Hematopoietic multipotent progenitor cell treated with erythropoietin and hydrocortisone succinate and interleukin-3 and kit ligand, for 8 days (in vitro differentiated cells): ENCODE measurements around the gene LIG1.

Experiments
- DNase-seq: peaks from one replicate; pipeline ENCODE4 v3.0.0-alpha.2; 2015

LIG1 gene

DNA sequence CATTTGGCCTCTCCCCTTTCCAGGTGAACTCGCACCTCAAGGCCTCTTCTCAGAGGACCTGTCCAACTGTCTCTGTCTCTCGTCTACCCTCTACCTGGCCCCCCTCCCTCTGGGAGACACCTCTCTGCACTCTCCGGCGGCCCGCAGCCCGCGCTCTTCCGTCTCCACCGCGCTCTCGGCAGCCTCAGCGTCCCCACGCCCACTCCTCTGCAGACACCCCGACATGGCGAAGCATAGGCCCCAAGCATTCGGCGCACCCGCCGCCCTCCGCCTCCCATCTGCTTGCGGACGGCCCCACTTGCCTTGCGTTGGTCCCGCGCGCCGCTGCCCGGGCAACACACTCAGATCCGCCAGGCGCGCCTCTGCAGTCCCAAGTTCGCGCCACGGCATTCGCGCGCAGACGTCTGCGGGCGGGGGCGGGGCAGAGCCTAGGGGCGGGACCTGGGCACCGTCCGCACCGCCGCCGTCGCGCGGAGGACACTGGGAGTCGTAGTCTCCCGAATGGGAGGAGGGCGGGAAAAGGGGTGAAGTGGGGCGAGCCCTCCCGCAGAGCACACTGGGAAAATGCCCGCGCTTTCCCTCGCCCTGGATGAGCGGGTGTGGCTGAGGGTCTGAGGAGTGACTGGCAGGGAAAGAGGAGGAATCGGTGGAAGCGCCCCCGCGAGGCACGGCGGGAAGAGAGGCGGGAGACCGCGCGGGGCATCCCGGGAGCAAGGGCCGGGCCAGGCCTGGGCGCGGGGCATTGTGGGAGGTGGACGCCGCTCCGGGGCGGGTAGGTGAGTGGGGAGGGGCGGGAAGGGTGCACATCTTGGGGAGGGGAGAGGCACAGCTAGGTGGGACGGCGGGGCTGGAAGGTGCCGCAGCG is at the start of gene LIG1, which contains the start of gene ZSWIM9:
LIG1 (minus strand) TSS at position 406 of the 865 bp plus-strand sequence. CDS start 4,778 bp downstream, outside the sequence.
ZSWIM9 (plus strand) TSS at position 742 of the 865 bp plus-strand sequence. CDS start 1,123 bp downstream, outside the sequence.
- peak; percentile 96 for DNase-seq

DNA sequence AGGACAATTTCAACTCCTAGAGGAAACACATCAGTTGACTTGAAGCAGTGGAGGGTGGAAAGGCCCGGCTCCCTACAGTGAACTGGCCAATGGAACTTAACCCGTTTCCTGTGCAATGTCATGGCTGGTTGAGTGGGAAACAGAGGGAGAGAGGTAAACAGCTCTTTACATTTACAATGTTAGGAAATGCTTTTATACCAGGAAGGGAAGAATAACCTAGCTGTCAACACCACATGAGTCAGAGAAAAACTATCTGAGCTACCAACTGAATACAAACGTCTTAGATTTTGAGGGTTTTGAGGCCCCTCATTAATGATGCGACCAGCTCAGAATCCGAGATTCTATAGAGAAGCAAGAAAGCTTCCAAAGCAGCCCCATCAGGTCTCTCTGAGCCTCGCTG is 48.9 kb upstream of the LIG1 start:
- DNase-seq: no peak

DNA sequence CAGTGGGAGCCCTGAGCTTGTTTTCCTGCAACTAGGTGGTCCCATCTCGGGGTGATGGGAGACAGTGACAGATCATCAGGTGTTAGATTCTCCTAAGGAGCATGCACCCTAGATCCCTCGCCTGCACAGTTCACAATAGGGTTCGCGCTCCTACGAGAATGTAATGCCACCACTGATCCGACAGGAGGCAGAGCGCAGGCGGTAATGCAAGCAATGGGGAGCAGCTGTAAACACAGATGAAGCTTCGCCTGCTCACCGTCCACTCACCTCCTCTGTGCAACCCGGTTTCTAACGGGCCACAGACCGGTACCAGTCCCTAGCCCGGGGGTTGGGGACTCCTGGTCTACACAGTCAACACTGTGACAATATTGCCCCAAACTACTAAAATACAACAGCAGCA is 46.8 kb upstream of the LIG1 start:
- no peak for DNase-seq

DNA sequence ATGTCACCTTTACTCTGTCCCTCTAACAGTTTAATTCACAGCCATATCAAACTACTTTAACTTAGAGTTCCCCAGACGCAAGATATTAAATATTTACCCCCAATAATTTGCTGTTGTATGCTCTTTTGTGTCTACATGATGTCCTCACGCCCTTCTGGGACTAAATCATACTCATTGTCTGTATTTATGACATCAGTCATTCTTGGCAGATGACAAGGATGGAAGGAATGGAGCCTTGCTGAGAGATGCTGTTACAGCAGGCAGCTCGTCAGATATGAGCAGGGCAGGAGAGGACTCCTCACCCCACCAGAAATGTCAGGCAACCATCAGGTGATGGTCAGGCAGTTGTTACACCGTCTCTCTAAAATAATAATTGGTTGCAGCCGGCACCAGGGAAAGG is 43.8 kb upstream of the LIG1 start:
- DNase-seq: no peak

DNA sequence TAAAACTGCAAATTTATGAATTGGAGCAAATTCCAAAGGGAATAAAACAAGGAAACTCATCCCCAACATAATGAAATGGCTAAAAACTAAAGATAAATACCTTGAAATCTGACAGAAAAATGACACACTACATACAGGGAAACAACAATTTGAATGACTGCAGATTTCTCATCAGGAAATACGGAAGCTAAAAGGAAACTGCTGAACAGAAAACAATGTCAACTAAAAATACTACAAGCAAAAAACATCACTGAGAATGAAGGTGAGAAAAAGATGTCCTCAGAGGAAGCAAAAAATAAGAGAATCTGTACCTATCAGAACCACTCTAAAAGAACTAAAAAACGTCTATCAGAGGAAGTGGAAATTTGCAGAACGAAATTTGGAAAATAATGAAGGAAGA is 39.9 kb upstream of the LIG1 start:
- no peak for DNase-seq

DNA sequence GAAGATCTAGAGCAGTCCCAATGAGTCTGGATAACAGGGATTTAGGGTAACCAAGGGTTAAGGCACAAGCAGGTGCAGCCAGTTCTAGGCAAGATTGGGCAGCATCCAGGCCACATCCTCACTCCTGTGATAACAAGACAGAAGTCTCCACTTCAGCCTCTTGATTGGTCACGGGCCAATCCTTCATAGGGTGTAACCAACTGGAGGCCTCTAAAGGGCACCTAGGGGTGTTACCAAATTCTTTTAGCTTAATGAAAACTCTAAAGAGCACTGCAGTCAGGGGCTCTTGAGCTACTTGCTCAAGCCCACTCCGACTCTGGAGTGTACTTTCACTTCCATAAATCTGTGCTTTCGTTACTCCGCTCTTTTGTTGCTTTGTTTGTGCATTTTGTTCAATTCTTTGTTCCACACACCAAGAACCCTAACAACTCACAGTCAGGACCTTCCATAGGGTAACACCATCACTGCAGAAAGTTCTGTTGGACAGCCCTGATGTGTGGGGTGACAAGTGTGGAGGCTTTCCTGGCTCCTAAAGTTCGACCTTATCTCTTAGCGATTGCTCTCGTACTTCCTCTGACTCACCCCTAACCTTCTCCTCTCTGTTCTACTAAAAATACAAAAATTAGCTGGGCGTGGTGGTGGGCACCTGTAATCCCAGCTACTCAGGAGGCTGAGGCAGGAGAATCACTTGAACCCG is 36.4 kb upstream of the LIG1 start:
- DNase-seq: peak; percentile 93

DNA sequence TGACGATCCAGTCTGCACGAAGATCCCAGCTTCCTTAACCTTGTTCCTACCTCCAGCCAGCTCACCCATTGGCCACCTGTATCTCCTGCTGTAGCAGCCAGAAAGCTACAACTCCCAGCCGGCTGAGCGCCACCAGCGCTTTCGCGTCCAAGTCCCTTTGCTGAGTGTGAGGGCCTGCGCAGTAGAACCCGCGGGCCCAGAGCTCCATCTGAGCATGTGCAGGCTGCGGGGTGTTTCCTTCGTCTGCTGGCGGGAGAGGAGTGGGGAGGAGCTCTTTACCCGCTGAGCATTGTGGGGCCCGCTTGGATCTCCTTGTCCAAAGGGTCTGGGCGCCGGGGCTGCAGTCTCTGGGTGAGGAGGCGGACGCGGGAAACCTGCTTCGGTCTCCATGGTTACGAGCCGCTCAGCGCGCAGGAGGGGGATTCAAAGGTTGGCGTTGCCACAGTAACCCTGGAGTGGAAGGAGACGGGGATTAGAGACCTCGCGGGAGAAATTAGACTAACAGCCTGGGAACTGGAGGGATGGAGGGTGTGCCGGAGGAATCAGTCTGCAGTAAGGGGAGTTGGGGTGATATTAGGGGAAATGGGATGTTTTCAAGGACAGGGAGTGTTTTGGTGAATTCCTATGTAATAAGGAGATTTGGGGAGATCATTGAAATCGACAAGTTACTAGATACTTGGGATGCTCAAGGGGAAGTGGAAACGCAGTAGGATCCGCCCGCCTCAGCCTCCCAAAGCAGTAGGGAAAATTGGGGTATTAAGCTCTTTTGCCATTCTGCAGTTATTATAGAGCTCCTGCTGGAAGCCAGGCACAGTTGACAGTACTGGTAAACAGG is 33.9 kb upstream of the LIG1 start:
- peak; percentile 98 for DNase-seq

DNA sequence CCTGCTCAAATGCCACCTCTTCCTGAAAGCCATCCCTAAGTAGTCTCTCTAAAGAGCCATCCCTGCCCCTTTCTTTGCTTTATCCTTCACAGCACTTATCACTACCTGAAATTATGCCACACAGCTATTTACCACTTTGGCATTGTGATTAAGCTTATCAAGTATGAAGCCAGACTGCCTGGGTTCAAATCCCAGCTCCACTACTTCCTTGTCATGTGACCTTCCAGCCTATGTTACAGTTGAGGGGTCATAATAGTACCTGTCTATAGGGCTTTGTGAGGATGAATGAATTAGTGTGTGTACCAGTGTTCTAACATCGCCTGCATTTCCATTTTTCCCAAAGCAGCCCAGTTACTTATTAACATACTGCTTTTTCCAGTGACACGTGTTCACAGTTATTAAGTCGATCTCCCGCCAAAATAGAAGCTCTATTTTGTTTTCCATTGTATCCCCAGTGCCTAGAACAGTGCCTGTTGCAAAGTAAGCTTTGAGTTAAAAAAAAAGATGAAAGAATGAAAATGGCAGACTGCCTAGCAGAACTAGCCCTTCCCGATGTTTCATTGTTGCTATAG is 33.2 kb upstream of the LIG1 start:
- peak; percentile 75 for DNase-seq

DNA sequence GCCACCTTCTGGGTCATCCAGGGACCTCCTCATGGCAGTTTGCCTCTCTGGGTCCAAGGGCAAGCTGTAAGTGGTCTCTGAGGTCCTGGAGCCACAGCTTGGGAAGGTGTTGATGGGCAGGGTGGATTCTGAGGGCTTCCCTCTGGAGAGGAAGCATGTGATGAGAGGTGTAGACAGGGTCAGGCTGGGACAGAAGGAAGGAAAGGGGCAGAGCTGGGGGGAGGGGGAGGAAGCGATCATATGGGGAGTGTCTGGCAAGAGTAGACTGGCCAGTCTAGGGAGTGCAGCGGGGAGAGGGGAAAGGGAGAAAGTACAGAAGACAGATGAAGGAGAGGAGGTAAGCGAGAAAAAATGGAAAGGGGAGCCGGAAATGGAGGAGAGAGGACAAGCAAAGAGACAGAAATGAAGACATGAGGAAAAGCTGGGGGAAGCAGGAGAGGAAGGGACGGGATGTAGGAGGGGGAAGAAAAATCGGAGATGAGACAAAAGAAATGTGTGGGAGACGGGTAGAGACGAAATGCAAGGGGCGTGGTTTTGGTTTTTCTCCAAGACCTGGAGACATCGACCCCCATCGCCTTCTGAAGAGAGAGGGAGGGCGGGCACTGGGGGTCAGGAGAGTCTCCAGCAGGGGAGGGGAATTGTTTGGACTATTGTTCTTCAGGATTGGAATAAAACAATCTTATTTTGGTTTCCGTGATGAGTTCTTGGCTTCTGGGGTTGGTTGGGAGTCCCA is 27.0 kb upstream of the LIG1 start:
- no peak for DNase-seq

DNA sequence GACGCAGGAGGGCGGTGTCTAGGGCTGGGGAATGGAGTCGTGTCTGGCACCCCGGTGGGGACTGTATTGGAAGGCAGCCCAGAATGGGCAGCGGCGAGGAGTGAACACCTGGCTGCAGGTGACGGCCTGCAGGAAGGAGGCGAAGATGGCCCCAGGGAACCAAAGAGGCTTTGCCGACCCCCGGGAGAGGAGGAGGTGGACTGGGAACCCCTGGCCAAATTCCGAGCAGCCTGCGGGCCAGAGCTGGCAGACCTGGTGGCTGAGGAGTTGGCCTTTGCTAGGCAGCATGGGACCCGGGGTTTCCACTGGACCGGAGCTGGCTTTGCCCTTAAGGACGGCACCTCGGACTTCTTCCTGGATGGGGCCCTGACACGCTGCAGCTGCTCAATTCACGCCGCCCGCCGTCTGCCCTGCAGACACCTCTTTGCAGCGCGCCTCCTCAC is 26.2 kb upstream of the LIG1 start:
- no peak for DNase-seq

DNA sequence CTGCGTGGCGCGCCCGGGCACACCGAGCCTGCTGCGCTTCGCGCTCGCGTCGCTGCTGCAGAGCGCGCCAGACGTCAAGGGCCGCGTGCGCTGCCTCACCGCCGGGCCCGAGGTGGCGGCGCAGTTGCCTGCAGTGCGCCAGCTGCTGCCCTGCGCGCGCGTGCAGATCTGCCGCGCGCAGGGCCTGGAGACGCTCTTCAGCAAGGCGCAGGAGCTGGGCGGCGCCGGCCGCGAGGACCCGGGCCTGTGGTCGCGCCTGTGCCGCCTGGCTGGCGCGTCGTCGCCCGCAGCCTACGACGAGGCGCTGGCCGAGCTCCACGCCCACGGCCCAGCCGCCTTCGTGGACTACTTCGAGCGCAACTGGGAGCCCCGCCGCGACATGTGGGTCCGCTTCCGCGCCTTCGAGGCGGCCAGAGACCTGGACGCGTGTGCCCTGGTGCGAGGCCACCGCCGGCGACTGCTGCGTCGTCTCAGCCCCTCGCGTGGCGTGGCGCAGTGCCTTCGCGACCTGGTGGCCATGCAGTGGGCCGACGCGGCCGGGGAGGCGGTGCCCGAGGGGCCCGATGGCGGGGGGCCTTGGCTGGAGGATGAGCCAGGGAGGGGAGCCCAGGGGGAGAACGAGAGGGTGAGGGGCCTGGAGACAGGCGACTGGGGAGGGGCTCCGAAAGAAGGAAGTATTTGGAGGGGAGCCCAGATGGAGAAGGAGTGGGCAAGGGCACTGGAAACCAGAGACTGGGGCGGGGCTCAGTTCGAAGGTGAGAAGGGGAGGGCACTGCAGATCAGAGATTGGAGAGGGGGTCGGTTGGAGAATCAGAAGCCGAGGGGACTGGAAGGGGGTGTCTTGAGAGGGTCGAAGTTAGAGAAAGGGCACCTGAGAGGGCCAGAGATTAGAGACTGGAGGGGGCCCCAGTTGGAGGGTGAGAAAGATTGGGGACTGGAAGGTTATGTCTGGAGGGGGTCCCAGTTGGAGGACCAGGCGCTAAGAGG is 25.0 kb upstream of the LIG1 start:
- DNase-seq: no peak

DNA sequence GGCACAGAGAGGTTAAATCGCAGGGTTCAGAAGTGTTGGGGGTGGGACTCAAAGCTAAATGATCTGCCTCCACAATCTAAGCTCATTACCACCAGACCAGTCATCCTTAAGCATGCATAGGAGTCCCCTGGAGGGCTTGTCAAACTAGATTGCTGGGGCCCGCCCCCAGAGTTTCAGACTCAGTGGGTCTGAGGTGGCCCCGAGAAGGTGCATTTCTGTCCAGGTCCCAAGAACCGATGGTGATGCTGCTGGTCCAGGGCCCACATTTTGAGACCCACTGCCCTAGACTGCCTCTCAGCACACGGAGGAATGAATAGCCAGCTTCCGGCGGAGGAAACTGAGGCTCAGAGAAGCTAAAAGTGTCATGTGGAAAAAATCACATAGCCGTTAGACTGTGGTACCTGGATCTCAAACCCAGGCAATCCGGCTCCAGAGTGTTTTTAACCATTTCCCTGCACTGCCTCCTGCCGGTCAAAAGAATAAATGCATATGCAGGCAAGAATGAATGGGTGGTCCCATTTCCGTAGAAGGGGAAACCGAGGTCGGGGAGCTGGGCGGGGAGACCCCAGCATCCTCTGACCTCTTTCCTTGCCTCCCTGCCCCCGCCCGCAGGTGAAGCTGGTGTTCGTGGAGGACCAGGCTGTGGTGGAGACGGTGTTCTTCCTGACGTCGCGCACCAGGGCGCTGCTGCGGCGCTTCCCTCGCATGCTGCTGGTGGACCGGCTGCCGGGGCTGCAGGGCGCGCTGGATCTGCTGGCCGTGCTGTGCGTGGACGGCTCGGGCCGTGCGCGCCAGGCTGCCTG is 24.1 kb upstream of the LIG1 start:
- DNase-seq: peak; percentile 28

DNA sequence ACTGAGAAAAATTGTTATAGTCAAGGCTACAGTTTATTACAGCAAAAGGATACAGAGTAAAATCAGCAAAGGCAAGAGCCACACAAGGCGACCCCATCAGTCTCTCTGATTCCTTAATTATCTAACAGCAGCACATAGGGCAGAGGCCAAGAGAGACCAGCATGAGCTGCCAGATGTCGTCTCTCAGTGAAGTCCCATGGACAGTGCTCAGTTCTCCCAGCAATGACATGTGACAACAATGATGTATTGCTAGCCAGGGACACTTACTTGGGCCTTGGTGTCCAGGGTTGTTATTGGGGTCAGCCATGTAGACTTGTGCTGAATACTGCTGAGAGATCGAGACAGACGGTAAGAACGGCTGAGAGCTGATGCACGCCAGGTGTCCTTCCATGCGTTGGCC is 22.6 kb upstream of the LIG1 start:
- no peak for DNase-seq

DNA sequence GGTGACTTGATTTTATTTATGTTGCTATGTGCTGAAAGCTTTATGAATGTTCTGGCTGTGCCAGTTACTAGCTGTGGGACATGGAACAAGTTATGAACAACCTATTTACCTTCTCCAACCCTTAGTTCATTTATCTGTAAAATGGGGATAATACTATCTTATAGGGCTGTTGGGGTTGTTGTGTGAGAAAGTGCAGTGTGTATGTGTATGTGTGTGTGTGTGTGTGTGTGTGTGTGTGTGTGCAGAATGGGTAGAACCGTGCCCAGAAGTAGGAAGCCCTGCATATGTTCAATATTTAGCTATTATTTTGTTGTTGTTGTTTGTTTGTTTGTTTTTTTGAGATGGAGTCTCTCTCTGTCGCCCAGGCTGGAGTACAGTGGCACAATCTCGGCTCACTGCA is 20.7 kb upstream of the LIG1 start:
- DNase-seq: no peak

DNA sequence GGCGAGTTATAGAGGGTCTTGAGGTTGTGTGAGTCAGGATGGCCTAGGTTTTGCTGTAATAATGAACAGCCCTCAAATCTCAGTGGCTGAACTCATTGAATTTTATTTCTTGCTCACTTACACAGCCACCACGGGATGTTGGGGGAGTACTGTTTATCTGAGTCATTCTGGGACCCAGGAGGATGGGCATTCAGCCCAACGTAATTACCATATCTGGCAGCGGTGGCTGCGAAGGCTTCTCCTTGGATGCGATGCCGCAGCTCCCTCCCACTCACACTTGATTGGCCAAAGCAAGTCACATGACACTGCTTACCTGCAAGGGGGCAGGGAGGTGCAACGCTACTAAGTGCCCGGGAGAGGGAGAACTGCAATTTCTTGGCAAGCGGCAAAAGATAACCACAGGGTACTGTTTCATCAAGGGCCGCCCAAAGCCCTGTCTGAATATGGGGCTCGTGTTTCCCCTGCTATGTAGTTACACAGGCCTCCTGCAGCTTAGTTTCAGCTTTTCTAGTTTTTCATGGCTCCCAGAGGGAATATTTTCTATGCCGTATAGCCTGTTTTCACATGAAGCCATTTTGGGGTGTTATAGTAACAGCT is 20.2 kb upstream of the LIG1 start:
- DNase-seq: peak; percentile 33

DNA sequence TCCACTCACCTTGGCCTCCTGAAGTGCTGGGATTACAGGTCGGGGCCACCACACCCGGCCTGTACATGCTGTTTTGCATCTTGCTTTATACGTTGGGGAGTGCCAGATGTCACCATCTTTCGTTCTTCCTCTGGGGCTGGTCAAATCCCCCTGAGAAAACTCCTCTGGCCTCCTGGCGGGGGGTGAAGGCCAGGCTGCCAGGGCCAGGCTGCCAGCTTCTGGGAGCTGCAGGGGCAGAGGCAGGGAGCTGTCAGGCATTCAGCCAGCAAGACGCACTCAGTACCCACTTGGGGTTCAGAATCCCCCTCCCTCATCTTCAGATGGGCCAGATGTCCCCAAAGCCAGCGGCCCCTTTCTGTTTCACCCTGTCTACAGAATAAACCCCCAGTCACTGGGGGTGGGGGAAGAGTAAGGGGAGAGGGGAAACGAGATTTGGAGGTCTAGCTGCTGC is 16.4 kb upstream of the LIG1 start:
- DNase-seq: no peak

DNA sequence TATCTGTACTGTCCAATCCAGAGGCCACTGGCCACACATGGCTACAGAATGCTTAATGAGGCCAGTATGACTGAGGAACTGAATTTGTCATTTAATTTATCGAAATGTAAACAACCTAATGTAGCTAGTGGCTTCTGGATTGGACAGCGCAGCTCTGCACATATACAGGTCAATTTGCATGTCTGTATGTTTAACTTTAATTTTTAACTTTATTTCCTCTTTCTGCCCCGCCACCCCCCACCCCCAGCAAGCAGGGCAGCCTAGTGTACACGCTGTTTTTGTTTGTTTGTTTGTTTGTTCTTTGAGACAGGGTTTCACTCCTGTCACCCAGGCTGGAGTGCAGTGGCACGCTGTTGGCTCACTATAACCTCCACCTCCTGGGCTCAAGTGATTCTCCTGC is 15.9 kb upstream of the LIG1 start:
- DNase-seq: no peak

DNA sequence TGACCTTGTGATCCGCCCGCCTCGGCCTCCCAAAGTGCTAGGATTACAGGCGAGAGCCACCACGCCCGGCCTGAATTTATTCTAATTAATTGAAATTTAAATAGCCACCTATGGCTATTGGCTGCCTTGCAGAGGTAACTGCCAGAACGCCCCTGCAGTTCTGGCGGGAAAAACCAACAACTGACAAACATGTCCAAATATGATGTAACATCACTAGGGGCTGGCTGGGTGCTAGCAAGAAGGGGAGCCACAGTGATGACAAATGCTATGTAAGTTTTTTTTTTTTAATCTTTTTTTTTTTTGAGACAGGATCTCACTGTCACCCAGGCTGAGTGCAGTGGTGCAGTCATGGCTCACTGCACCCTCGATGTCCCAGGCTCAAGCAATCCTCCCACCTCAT is 13.2 kb upstream of the LIG1 start:
- DNase-seq: no peak

DNA sequence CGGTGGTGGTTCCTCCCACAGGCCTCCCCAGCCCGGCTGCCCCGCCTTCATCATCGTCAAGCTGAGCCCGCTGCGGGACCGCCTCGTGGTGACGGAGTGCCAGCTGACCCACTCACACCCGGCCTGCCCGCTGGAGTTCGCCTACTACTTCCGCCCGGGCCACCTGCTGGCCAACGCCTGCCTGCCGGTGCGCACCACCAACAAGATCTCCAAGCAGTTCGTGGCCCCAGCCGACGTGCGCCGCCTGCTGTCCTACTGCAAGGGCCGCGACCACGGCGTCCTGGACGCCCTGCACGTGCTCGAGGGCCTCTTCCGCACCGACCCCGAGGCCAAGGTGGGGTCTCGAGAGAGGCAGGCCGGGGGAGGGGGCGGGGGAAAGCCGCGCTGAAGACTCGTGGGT is 12.3 kb upstream of the LIG1 start:
- DNase-seq: no peak
